DND-41 (cell line): ENCODE data around the gene MORN1.

Experiments used
- CTCF ChIP-seq: IDR thresholded peaks from 2 replicates; pipeline ENCODE4 v1.5.1; 2012; ENCODE audit warnings: borderline replicate concordance, low read length, moderate library complexity, mild to moderate bottlenecking; ENCODE audit not compliant: poor library complexity, severe bottlenecking; ENCODE audit errors: extremely low read depth
- EZH2 ChIP-seq: IDR thresholded peaks from 3 replicates; pipeline ENCODE4 v1.6.1; 2012; ENCODE audit warnings: borderline replicate concordance, low read depth, mild to moderate bottlenecking, moderate library complexity, low read length, inconsistent platforms; ENCODE audit not compliant: severe bottlenecking

DNA sequence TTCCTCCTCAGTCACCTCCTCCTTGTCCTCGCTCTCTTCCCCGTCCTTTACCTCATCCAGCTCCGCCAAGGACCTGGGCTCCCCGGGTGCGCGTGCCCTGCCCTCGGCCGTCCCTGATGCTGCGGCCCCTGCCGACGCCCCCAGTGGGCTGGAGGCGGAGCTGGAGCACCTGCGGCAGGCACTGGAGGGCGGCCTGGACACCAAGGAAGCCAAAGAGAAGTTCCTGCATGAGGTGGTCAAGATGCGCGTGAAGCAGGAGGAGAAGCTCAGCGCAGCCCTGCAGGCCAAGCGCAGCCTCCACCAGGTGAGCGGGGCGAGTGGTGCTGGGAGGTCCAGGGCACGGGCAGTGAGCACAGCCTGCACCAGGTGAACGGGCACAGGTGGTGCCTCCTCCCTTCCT is 87.1 kb downstream of the MORN1 start:
- TF ChIP-seq CTCF (no peak), EZH2 (no peak)
